Right atrium auricular region (tissue), 2 donors: ENCODE data around the gene DNAL1. TPM values are rescaled to one million over a fixed set of nuclear protein-coding genes. Genes with fewer than 3 reads are reported as not detected.

Experiments
- DNase-seq: peaks from one replicate; pipeline ENCODE4 v3.0.0-alpha.2; 2019; ENCODE audit warnings: low spot score
- H3K27ac ChIP-seq, 2 donors: fragments of 200-600 bp; sonication (generic); 1 replicate in 1 of 2; 2 replicates in 1 of 2; pipeline ENCODE4 v1.5.1; 2016 to 2019
- H3K27me3 ChIP-seq, 2 donors: fragments of 200-600 bp; sonication (generic); one replicate each; pipeline versions ENCODE4 v1.5.1 to v1.6.0; 2017 to 2019
- H3K36me3 ChIP-seq: fragments of 200-600 bp; sonication (generic); one replicate; pipeline ENCODE4 v1.5.1; 2016
- H3K4me1 ChIP-seq, 2 donors: fragments of 200-600 bp; sonication (generic); one replicate each; pipeline versions ENCODE4 v1.5.1 to v1.6.0; 2017 to 2019
- H3K4me3 ChIP-seq, 2 donors: fragments of 200-600 bp; sonication (generic); 1 replicate in 1 of 2; 2 replicates in 1 of 2; pipeline ENCODE4 v1.5.1; 2017 to 2019; ENCODE audit warnings: mild to moderate bottlenecking in 1 of 2, moderate library complexity in 1 of 2
- H3K9me3 ChIP-seq, 2 donors: fragments of 200-600 bp; sonication (generic); one replicate each; pipeline ENCODE4 v1.5.1; 2019
- total RNA-seq, 2 donors: library from RNA; depleted of rRNA; stranded (reverse); fragments of >200 nt; gene quantifications; one replicate each; pipeline ENCODE4 v1.1.0, GENCODE V29; 2016
- TF ChIP-seq, protein P1 (sequence below), 2 donors: fragments of 200-600 bp; sonication (generic); IDR thresholded peaks; one replicate each; pipeline ENCODE4 v1.5.1; 2019; ENCODE audit warnings: antibody characterized with exemption in 2 of 2

The DNAL1 gene, protein sequence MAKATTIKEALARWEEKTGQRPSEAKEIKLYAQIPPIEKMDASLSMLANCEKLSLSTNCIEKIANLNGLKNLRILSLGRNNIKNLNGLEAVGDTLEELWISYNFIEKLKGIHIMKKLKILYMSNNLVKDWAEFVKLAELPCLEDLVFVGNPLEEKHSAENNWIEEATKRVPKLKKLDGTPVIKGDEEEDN
- 1 to 10 TPM; 5.7 to 7.8 TPM for total RNA-seq

DNA sequence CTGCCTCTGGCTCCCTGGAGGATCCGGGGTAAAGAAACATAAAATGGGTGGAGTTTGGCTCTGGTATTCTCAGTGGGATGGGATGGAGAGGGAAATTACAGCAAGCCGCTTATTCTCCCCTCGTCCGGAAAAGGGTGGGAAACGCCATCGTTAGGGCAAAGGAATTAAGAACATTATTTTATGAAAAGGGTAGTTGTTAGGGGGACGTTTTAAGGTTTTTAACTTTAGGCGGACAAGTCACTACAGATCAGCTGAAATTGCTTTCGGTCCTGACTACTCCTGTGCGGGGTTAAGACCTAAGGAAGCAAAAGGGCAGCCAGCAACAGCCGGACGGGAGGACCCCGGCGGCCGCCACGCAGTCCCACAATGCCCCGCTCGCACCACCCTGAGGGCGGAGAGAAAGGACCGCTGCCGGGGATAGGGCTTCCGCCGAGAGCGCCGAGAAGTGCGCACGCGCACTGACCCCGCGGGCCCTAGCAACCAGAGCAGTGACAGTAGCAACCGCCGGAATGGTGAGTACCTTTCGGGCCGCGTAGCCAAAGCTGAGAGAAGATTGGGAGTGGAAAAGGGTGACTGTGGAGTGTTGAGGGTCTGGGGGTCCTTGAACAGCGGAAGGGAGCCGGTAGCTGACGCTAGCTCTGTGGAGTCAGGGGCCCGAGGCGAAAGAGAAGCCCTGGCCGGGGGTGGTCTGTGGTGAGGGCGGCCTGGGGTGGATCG, at the start of gene DNAL1:
Gene DNAL1 (plus strand): TSS at position 456 of the 717 bp plus-strand sequence. CDS start 54 bp downstream, at position 510.
- H3K36me3 ChIP-seq, result no peaks in the 10 kb centered on the region
- H3K27ac ChIP-seq, result peak within 1 kb of the TSS; percentile 82 to 88
- TF ChIP-seq, protein P1, sequence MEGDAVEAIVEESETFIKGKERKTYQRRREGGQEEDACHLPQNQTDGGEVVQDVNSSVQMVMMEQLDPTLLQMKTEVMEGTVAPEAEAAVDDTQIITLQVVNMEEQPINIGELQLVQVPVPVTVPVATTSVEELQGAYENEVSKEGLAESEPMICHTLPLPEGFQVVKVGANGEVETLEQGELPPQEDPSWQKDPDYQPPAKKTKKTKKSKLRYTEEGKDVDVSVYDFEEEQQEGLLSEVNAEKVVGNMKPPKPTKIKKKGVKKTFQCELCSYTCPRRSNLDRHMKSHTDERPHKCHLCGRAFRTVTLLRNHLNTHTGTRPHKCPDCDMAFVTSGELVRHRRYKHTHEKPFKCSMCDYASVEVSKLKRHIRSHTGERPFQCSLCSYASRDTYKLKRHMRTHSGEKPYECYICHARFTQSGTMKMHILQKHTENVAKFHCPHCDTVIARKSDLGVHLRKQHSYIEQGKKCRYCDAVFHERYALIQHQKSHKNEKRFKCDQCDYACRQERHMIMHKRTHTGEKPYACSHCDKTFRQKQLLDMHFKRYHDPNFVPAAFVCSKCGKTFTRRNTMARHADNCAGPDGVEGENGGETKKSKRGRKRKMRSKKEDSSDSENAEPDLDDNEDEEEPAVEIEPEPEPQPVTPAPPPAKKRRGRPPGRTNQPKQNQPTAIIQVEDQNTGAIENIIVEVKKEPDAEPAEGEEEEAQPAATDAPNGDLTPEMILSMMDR (IDR thresholded peaks at IDR 0.05), result no peak
- DNase-seq, result peak; percentile 92
- peaks cover 0 to 7% of the 10 kb centered on the region in 2 donors for H3K4me1 ChIP-seq
- no peaks in the 10 kb centered on the region for H3K9me3 ChIP-seq
- H3K27me3 ChIP-seq, result no peaks in the 10 kb centered on the region
- H3K4me3 ChIP-seq, result peak within 1 kb of the TSS; percentile 65 to 73

DNA sequence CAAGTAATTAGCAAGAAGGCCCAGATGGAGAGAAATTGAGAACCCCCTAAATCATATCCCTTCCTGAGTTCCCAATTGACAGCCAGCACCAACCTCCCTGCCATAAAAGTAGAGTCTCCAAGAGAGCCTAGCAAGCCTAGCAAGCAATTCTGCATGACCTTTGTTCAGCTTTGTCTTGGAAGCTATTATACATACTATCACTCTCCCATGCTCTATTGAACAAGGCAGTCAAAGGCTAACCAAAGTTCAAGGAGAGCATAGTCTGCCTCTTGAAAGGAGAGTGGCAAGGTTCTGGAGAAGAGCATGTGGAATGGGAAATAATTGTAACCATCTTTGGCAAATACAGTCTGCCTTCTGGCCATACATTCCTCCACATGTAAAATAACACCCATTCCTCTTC, 45.3 kb upstream of the DNAL1 start:
- Histone ChIP-seq H3K27me3 (no peaks in the 10 kb centered on the region), H3K36me3 (no peaks in the 10 kb centered on the region), H3K9me3 (no peaks in the 10 kb centered on the region), H3K4me1 (no peaks in the 10 kb centered on the region), H3K4me3 (no peak overlapping the region), H3K27ac (no peak overlapping the region)
- DNase-seq, result no peak
- TF ChIP-seq, protein P1 (IDR thresholded peaks at IDR 0.05), result no peak

DNA sequence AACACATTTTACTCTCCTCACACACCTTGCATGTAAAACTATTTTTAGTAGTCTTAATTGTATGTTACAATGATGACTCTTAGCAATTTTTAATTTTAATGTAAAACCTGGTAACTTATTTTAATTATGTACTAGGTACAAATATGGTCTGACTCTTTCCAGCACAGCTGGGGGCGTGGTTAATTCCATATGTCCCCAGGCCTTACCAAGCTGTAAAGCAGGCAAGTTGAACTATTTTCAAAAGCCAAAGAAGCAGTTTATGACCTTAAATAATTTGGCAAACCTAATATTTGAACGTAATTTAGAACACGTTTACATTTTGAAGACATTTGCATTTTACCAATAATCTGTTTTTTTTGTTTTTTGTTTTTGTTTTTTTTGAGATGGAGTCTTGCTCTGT, 41.8 kb upstream of the DNAL1 start:
- no peaks in the 10 kb centered on the region for H3K27me3 ChIP-seq
- H3K9me3 ChIP-seq, result no peaks in the 10 kb centered on the region
- H3K4me1 ChIP-seq, result no peaks in the 10 kb centered on the region
- H3K27ac ChIP-seq, result no peak overlapping the region
- TF ChIP-seq, protein P1 (IDR thresholded peaks at IDR 0.05), result no peak
- no peaks in the 10 kb centered on the region for H3K36me3 ChIP-seq
- H3K4me3 ChIP-seq, result no peak overlapping the region
- DNase-seq, result no peak

DNA sequence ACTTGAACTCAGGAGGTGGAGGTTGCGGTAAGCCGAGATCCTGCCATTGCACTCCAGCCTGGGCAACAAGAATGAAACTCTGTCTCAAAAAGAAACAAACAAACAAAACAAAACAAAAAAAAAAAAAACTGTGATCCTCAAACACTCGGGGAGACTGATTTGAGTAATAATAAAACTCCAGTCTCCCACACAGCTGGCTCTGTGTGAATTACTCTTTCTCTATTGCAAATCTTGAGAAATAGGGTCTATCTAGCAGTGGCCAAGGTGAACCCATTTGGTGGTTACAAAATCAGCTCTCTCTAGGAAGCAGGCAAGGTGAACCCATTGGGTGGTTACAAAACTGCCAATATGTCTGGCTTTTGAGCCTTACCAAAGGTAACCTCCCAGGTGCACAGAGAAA, 38.5 kb upstream of the DNAL1 start:
- Histone ChIP-seq H3K27me3 (no peaks in the 10 kb centered on the region), H3K36me3 (no peaks in the 10 kb centered on the region), H3K4me1 (no peaks in the 10 kb centered on the region), H3K9me3 (no peaks in the 10 kb centered on the region), H3K27ac (no peak overlapping the region), H3K4me3 (no peak overlapping the region)
- TF ChIP-seq, protein P1 (IDR thresholded peaks at IDR 0.05), result no peak
- DNase-seq, result no peak

DNA sequence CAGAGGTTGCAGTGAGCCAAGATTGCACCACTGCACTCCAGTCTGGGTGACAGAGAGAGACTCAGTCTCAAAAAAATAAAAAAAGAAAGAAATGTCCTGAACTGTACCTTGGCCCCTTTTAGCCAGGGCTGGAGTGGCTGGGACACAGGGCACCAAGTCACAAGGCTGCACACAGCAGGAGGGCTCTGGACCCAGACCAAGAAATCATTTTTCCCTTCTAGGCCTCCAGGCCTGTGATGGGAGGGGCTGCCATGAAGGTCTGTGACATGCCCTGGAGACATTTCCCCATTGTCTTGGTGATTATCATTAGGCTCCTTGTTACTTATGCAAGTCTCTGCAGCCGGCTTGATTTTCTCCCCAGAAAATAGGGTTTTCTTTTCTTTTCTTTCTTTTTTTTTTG, 37.5 kb upstream of the DNAL1 start:
- TF ChIP-seq, protein P1 (IDR thresholded peaks at IDR 0.05), result no peak
- Histone ChIP-seq H3K9me3 (no peaks in the 10 kb centered on the region), H3K4me3 (no peak overlapping the region), H3K27me3 (no peaks in the 10 kb centered on the region), H3K36me3 (no peaks in the 10 kb centered on the region), H3K4me1 (no peaks in the 10 kb centered on the region), H3K27ac (no peak overlapping the region)
- DNase-seq, result no peak
